Upper lobe of right lung (tissue), 1 donor: ENCODE measurements around the gene SSU72. TPM values are rescaled to one million over a fixed set of nuclear protein-coding genes. Genes with fewer than 3 reads are reported as not detected.
"Not testable (repeated sequence)": the region's sequence is repeated elsewhere in the genome, so short reads cannot be mapped to it uniquely, and the experiment has no call there.

Source experiments
- ATAC-seq: fragments of 200-7000 bp; cut with Tn5 transposase; one replicate; pipeline ENCODE4 v1.9.1; 2020; ENCODE audit warnings: mild to moderate bottlenecking, moderate library complexity
- DNase-seq: peaks from one replicate; pipeline ENCODE4 v3.0.0-alpha.2; 2020
- H3K27ac ChIP-seq: fragments of 200-600 bp; one replicate; pipeline ENCODE4 v1.8.0; 2022
- H3K27me3 ChIP-seq: fragments of 200-600 bp; one replicate; pipeline ENCODE4 v1.8.0; 2022; ENCODE audit warnings: mild to moderate bottlenecking
- H3K36me3 ChIP-seq: fragments of 200-600 bp; one replicate; pipeline ENCODE4 v1.8.0; 2022
- H3K4me1 ChIP-seq: fragments of 200-600 bp; one replicate; pipeline ENCODE4 v1.8.0; 2022
- H3K4me3 ChIP-seq: fragments of 200-600 bp; one replicate; pipeline ENCODE4 v1.8.0; 2022; ENCODE audit warnings: mild to moderate bottlenecking
- H3K9me3 ChIP-seq: fragments of 200-600 bp; one replicate; pipeline ENCODE4 v1.8.0; 2022
- intact Hi-C: fragments of 100-400 bp; cut with DNase I; formaldehyde crosslinking; loops from one replicate; pipeline ENCODE4 v1.11.0; 2022
- total RNA-seq: library from RNA; stranded (reverse); fragmentation: NEBNext Ultra II Directional; extraction: Animal tissue kit (Norgen Biotek cat#: 25700); gene quantifications from one replicate; pipeline ENCODE4 v1.2.1, GENCODE V29; 2021
- TF ChIP-seq, protein P1 (sequence below): fragments of 200-600 bp; IDR thresholded peaks from one replicate; pipeline ENCODE4 v1.8.0; 2022; ENCODE audit warnings: antibody characterized with exemption
- donor health status: DM: no; HTN: yes; CAD: no; lungs with severe emphysema.

Gene SSU72
- total RNA-seq, 1 donor from 2014 or later: 125 TPM

GRCh38 chr1:1517973-1518620 lies 56.6 kb downstream of the SSU72 start:
- peaks cover 25% of the 10 kb centered on the region for H3K36me3 ChIP-seq
- no peak for DNase-seq
- intact Hi-C loops: no loop called here
- no peak overlapping the region for H3K27ac ChIP-seq
- no peaks in the 10 kb centered on the region for H3K9me3 ChIP-seq
- no peak for ATAC-seq
- no peak overlapping the region for H3K4me3 ChIP-seq
- TF ChIP-seq, protein P1, sequence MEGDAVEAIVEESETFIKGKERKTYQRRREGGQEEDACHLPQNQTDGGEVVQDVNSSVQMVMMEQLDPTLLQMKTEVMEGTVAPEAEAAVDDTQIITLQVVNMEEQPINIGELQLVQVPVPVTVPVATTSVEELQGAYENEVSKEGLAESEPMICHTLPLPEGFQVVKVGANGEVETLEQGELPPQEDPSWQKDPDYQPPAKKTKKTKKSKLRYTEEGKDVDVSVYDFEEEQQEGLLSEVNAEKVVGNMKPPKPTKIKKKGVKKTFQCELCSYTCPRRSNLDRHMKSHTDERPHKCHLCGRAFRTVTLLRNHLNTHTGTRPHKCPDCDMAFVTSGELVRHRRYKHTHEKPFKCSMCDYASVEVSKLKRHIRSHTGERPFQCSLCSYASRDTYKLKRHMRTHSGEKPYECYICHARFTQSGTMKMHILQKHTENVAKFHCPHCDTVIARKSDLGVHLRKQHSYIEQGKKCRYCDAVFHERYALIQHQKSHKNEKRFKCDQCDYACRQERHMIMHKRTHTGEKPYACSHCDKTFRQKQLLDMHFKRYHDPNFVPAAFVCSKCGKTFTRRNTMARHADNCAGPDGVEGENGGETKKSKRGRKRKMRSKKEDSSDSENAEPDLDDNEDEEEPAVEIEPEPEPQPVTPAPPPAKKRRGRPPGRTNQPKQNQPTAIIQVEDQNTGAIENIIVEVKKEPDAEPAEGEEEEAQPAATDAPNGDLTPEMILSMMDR: no peak
- no peaks in the 10 kb centered on the region for H3K27me3 ChIP-seq
- no peaks in the 10 kb centered on the region for H3K4me1 ChIP-seq

- H3K27me3 ChIP-seq, H3K9me3 ChIP-seq, intact Hi-C loops, H3K4me1 ChIP-seq, H3K4me3 ChIP-seq, H3K27ac ChIP-seq, ATAC-seq, DNase-seq: not testable (repeated sequence)
- peaks cover 19% of the 10 kb centered on the region for H3K36me3 ChIP-seq
Measured at GRCh38 chr1:1516923-1517322, 57.7 kb downstream of the SSU72 start.

GRCh38 chr1:1514376-1514775 lies 60.3 kb downstream of the SSU72 start:
- DNase-seq, H3K36me3 ChIP-seq, H3K4me1 ChIP-seq, H3K27ac ChIP-seq, ATAC-seq, intact Hi-C loops, H3K9me3 ChIP-seq, H3K27me3 ChIP-seq, H3K4me3 ChIP-seq: not testable (repeated sequence)

DNA sequence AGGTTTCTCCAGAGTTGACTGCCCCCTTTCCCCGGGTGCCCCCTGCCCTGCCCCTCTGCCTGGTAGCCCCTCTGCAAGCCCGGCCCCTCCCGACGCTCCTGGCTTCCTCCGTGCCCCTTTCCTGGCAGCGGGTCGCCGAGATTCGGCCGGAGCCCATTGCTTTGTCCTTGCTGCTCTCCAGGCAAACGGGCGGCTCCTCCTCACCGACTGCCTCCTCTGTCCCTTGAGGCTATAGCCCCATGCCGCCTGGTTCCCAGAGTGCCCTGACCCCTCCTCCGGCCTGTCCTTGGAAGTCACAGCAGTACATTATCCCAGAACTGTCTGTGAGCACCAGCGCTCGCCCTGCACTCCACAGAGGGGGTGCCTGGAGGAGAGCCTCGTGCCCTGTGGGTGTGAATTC lies 61.0 kb downstream of the SSU72 start:
- ATAC-seq, H3K4me3 ChIP-seq, DNase-seq, intact Hi-C loops, H3K27ac ChIP-seq, H3K36me3 ChIP-seq, H3K9me3 ChIP-seq, H3K27me3 ChIP-seq, H3K4me1 ChIP-seq: not testable (repeated sequence)

DNA sequence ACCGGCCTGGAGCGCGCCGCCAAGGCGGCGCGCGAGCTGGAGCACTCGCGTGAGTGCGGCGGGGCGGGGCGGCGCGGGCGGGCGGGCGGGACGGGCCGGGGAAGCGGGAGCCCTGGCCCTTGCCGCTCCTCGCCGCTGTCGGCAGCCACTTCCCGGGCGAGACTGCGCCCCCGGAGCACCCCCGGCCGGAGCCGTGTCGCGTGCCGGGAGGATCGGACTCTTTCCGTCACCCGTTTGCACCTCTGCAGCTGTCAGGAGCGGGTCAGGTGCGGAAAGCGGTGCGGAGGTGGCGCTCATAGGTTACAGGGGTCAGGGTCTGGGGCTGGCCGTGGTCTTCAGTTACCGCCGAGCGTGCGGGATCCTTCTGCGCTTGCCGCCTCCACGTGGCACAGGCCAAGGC lies 62.2 kb downstream of the SSU72 start:
- H3K27me3 ChIP-seq, H3K27ac ChIP-seq, DNase-seq, H3K4me1 ChIP-seq, ATAC-seq, H3K9me3 ChIP-seq, intact Hi-C loops, H3K36me3 ChIP-seq: not testable (repeated sequence)
- peak overlapping the region; percentile 88 for H3K4me3 ChIP-seq

DNA sequence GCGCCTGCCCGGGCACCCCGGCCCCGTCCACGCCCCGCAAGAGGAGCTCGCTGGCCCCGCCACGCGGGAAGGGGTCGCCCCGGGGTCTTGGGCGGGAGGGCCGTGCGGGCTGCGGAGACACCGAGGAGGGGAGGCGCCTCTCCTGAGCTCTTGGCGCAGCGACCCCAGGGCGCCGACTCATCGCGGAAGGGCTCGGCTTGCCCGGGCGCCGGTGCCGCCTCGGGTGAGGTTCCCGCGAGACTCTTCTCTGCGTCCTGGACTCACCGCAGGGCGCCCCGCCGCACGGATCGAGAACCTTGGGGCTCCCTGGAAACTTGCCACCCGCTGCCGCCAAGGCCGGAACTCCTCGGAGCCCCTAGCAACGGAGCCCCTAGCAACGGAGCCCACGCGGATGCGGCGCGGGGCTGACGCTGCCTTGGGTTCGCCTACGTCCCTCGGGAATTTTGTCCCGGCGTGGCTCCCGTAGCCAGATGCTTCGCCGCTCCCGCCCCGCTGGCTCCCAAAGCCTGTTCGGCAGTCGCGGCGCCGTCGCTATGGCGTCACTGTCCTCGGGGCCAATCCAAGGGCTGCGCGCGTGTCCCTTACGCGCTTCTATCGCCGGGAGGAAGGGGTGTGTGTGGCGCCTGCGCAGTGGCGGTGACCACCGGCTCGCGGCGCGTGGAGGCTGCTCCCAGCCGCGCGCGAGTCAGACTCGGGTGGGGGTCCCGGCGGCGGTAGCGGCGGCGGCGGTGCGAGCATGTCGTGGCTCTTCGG lies 63.0 kb downstream of the SSU72 start, which contains the start of gene ATAD3A:
TSS of gene ATAD3A (plus strand) at position 630 of the 753 bp plus-strand sequence. CDS start at position 737, 107 bp downstream.
- Histone ChIP-seq H3K4me1 (peaks cover 8% of the 10 kb centered on the region), H3K27ac (peak within 1 kb of the TSS; percentile 94)
- TF ChIP-seq, protein P1: no peak

GRCh38 chr1:1510912-1511532 lies 63.6 kb downstream of the SSU72 start:
- intact Hi-C loops: no loop called here
- TF ChIP-seq, protein P1: no peak
- Histone ChIP-seq H3K27me3 (no peaks in the 10 kb centered on the region), H3K4me3 (peak overlapping the region; percentile 88), H3K9me3 (no peaks in the 10 kb centered on the region), H3K36me3 (no peaks in the 10 kb centered on the region), H3K4me1 (peaks cover 9% of the 10 kb centered on the region), H3K27ac (peak overlapping the region; percentile 94)
- ATAC-seq: no peak
- DNase-seq: no peak

More for the DNA sequence above, 63.0 kb downstream of the SSU72 start, which contains the start of gene ATAD3A:
- Histone ChIP-seq H3K4me3 (peak within 1 kb of the TSS; percentile 88), H3K36me3 (peaks cover 2% of the 10 kb centered on the region), H3K27me3 (no peaks in the 10 kb centered on the region), H3K9me3 (no peaks in the 10 kb centered on the region)
- intact Hi-C loops: no loop called here
- ATAC-seq (peak; percentile 97), DNase-seq (peak; percentile 100)

DNA sequence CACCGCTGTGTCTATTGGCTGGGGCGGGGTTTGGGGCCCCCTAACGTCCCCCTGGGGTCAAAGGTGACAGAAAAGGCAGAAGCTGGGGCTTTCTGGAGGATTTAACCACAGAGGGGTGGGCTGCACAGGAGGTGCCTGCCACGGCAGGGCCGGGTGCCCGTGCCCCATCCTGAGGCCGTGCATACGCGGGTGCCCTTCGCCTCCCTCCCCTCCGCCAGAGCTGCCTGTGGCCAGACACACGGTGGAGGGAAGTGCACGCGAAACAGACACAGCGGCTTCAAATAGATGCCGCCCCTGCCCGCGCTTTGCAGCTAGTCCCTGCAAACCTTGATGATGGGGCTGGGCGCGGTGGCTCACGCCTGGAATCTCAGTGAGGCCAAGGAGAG lies 65.2 kb downstream of the SSU72 start:
- H3K27me3 ChIP-seq, intact Hi-C loops, H3K36me3 ChIP-seq, H3K9me3 ChIP-seq, DNase-seq, ATAC-seq, H3K4me3 ChIP-seq, H3K27ac ChIP-seq: not testable (repeated sequence)
- H3K4me1 ChIP-seq: peaks cover 17% of the 10 kb centered on the region

DNA sequence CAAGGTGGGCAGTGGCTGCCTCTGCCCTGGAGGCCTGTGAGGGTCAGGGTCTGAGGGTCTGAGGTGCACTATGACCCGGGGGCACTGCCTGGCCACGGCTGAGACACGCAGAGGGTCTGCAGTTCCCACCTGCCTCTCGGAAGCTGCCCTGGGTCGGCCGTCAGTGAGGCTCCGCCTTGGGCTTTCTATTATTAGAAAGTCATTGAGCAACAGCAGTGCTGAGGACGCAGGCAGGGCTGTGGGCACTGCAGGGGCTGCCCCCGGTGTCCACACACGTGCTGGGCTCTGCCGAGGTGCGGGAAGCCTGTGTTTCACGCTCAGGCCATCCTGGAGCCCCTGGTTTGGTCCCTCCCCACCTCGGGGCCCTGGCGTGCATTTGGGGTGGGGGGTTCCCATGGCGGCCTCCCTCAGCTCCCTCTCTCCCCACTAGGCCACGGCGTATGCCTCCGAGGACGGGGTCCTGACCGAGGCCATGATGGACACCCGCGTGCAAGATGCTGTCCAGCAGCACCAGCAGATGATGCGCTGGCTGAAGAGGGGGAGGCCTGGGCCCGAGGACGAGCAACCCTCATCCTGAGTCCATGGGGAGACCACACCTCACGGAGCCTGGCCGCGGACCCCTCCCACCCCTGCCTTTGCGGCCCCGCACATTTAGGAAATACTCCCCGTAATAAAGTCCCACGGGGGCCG lies 65.7 kb downstream of the SSU72 start:
- H3K27me3 ChIP-seq, intact Hi-C loops, H3K27ac ChIP-seq, H3K36me3 ChIP-seq, H3K9me3 ChIP-seq, DNase-seq, H3K4me3 ChIP-seq: not testable (repeated sequence)
- peaks cover 17% of the 10 kb centered on the region for H3K4me1 ChIP-seq
- peak; percentile 2 for ATAC-seq
